IMR-90 (cell line): ENCODE measurements around the gene CHRM5. TPM values are rescaled to one million over a fixed set of nuclear protein-coding genes. Genes with fewer than 3 reads are reported as not detected.

ENCODE experiments used
- ATAC-seq: fragments of 200-7000 bp; cut with Tn5 transposase; 2 replicates; pipeline ENCODE4 v1.9.1; 2020; ENCODE audit warnings: low read depth, mild to moderate bottlenecking, moderate library complexity
- BruUV-seq: library from RNA; stranded (reverse); fragments of 400-500 nt; replicated peaks from 2 replicates; lab custom pipeline; 2021; lab: Mats Ljungman, UMichigan
- CTCF ChIA-PET: fragments of 300-600 bp; formaldehyde crosslinking; extraction: SDS; loops from one replicate; lab custom pipeline; 2021; ENCODE audit warnings: antibody characterized with exemption; lab: Yijun Ruan, JAX
- POLR2A ChIA-PET: fragments of 300-600 bp; sonication (Branson Sonifier 250); formaldehyde crosslinking; loops from one replicate; lab custom pipeline; 2022; ENCODE audit warnings: antibody characterized with exemption; ENCODE audit not compliant: unreplicated experiment; lab: Charles Lee
- DNase-seq: peaks from one replicate; pipeline ENCODE4 v3.0.0; 2013
- H2AFZ ChIP-seq: replicated peaks from 2 replicates; pipeline ENCODE3; 2013; ENCODE audit warnings: low read length, mild to moderate bottlenecking; ENCODE audit not compliant: poor library complexity
- H2AK5ac ChIP-seq: 2 replicates; pipeline ENCODE4 v1.6.1; 2013; ENCODE audit warnings: low read depth, low read length, inconsistent platforms
- H2AK9ac ChIP-seq: replicated peaks from 2 replicates; pipeline ENCODE3; 2013; ENCODE audit warnings: mild to moderate bottlenecking, low read depth, low read length, moderate library complexity; ENCODE audit not compliant: poor library complexity
- H2BK120ac ChIP-seq: 2 replicates; pipeline ENCODE4 v1.6.1; 2013; ENCODE audit warnings: low read depth, low read length, inconsistent platforms
- H2BK15ac ChIP-seq: 3 replicates; pipeline ENCODE4 v1.6.1; 2013; ENCODE audit warnings: low read depth, low read length, inconsistent platforms
- H2BK20ac ChIP-seq: 2 replicates; pipeline ENCODE4 v1.6.1; 2013; ENCODE audit warnings: low read depth, mild to moderate bottlenecking, inconsistent platforms, low read length, moderate library complexity
- H2BK5ac ChIP-seq: 2 replicates; pipeline ENCODE4 v1.6.1; 2013; ENCODE audit warnings: mild to moderate bottlenecking, low read depth, low read length, inconsistent platforms; ENCODE audit not compliant: poor library complexity, severe bottlenecking
- H3K14ac ChIP-seq: replicated peaks from 2 replicates; pipeline ENCODE4 v1.6.1; 2013; ENCODE audit warnings: low read depth, low read length, inconsistent platforms
- H3K18ac ChIP-seq: 2 replicates; pipeline ENCODE4 v1.6.1; 2013; ENCODE audit warnings: low read depth, low read length, control low read depth
- H3K23ac ChIP-seq: 2 replicates; pipeline ENCODE4 v1.6.1; 2013; ENCODE audit warnings: low read depth, low read length, inconsistent platforms
- H3K27ac ChIP-seq: 2 replicates; pipeline ENCODE4 v1.5.1; 2013; ENCODE audit warnings: mild to moderate bottlenecking, control low read depth, low read length; ENCODE audit not compliant: insufficient read depth
- H3K27me3 ChIP-seq: 2 replicates; pipeline ENCODE4 v1.6.1; 2013; ENCODE audit warnings: low read length; ENCODE audit not compliant: control insufficient read depth, insufficient read depth
- H3K36me3 ChIP-seq: 2 replicates; pipeline ENCODE4 v1.6.1; 2013; ENCODE audit warnings: low read length, mixed read lengths; ENCODE audit not compliant: control insufficient read depth, insufficient read depth
- H3K4ac ChIP-seq: 2 replicates; pipeline ENCODE4 v1.6.1; 2013; ENCODE audit warnings: low read depth, low read length, inconsistent platforms
- H3K4me1 ChIP-seq: 2 replicates; pipeline ENCODE4 v1.6.1; 2013; ENCODE audit warnings: low read length, mixed read lengths; ENCODE audit not compliant: control insufficient read depth, insufficient read depth
- H3K4me2 ChIP-seq: 2 replicates; pipeline ENCODE4 v1.6.1; 2013; ENCODE audit warnings: low read depth, mild to moderate bottlenecking, control low read depth, low read length, moderate library complexity
- H3K4me3 ChIP-seq: 2 replicates; pipeline ENCODE4 v1.5.1; 2013; ENCODE audit warnings: low read depth, mild to moderate bottlenecking, control low read depth, low read length, moderate library complexity; ENCODE audit not compliant: insufficient read depth
- H3K56ac ChIP-seq: 2 replicates; pipeline ENCODE4 v1.6.1; 2013; ENCODE audit warnings: low read length, inconsistent platforms; ENCODE audit not compliant: insufficient read depth; ENCODE audit errors: extremely low read depth
- H3K79me1 ChIP-seq, 2 experiments: 2 replicates each; pipeline ENCODE4 v1.6.1; 2013; ENCODE audit warnings: low read length in 2 of 2, inconsistent platforms in 1 of 2, low read depth in 1 of 2
- H3K9ac ChIP-seq: 2 replicates; pipeline ENCODE4 v1.6.1; 2013; ENCODE audit warnings: low read depth, low read length, control low read depth
- H3K9me1 ChIP-seq: 2 replicates; pipeline ENCODE4 v1.6.1; 2013; ENCODE audit warnings: low read length, inconsistent platforms; ENCODE audit not compliant: insufficient read depth
- H3K9me3 ChIP-seq: 2 replicates; pipeline ENCODE4 v1.6.1; 2013; ENCODE audit warnings: low read length; ENCODE audit not compliant: control insufficient read depth, insufficient read depth
- H4K20me1 ChIP-seq: 2 replicates; pipeline ENCODE4 v1.6.1; 2013; ENCODE audit warnings: low read length, inconsistent platforms; ENCODE audit not compliant: insufficient read depth
- H4K5ac ChIP-seq: 2 replicates; pipeline ENCODE4 v1.6.1; 2013; ENCODE audit warnings: mild to moderate bottlenecking, low read depth, low read length, control low read depth
- H4K8ac ChIP-seq, 2 experiments: 2 replicates each; pipeline ENCODE4 v1.6.1; 2013; ENCODE audit warnings: low read depth in 2 of 2, low read length in 2 of 2, control low read depth in 1 of 2, inconsistent platforms in 1 of 2
- H4K91ac ChIP-seq: 2 replicates; pipeline ENCODE4 v1.6.1; 2013; ENCODE audit warnings: low read depth, low read length, inconsistent platforms; ENCODE audit not compliant: insufficient read depth
- CHD1 ChIP-seq: IDR thresholded peaks from 2 replicates; pipeline ENCODE4 v1.6.1; 2012; ENCODE audit warnings: low read depth, low read length, improper control_type of control experiment
- ELK1 ChIP-seq: fragments of 150-350 bp; IDR thresholded peaks from 2 replicates; pipeline ENCODE4 v1.6.1; 2016; ENCODE audit warnings: low read depth, mild to moderate bottlenecking, low read length, moderate library complexity, borderline replicate concordance
- MAFK ChIP-seq: IDR thresholded peaks from 2 replicates; pipeline ENCODE4 v1.6.1; 2012; ENCODE audit warnings: low read depth, low read length, improper control_type of control experiment
- NFE2L2 ChIP-seq: fragments of 150-350 bp; IDR thresholded peaks from 2 replicates; pipeline ENCODE4 v1.6.1; 2016; ENCODE audit warnings: low read depth, mild to moderate bottlenecking, low read length
- POLR2A ChIP-seq: IDR thresholded peaks from 2 replicates; pipeline ENCODE4 v1.6.1; 2012; ENCODE audit warnings: mild to moderate bottlenecking, low read depth, low read length
- RAD21 ChIP-seq: IDR thresholded peaks from 2 replicates; pipeline ENCODE4 v1.6.1; 2012; ENCODE audit warnings: low read length, improper control_type of control experiment
- RCOR1 ChIP-seq: IDR thresholded peaks from 2 replicates; pipeline ENCODE4 v1.6.1; 2012; ENCODE audit warnings: mild to moderate bottlenecking, low read length, improper control_type of control experiment; ENCODE audit not compliant: insufficient replicate concordance
- RFX5 ChIP-seq: IDR thresholded peaks from 2 replicates; pipeline ENCODE4 v1.8.0; 2012; ENCODE audit warnings: low read depth, mild to moderate bottlenecking, low read length, moderate library complexity
- USF2 ChIP-seq: fragments of 150-350 bp; IDR thresholded peaks from 2 replicates; pipeline ENCODE4 v1.6.1; 2017; ENCODE audit warnings: mild to moderate bottlenecking, antibody characterized with exemption, low read length, low read depth
- WGBS, 2 experiments: methylation state at CpG; one replicate each; pipeline versions ENCODE4 v1.1.5 to v1.1.7; 2013; ENCODE audit warnings: missing lambda C conversion rate in 2 of 2; ENCODE audit not compliant: insufficient read length in 1 of 2; ENCODE audit errors: extremely low coverage in 2 of 2; 5-methylcytosine and 5-hydroxymethylcytosine counted together
- dilution Hi-C: fragments of 300-500 bp; cut with HindIII; formaldehyde crosslinking; loops from one replicate; pipeline ENCODE4 v1.14.3; 2018; ENCODE audit warnings: low sequenced_read_pairs; ENCODE audit not compliant: unreplicated experiment
- in situ Hi-C: fragments of 300-500 bp; cut with MboI; formaldehyde crosslinking; loops from 3 replicates; pipeline ENCODE4 v1.14.3; 2019; ENCODE audit warnings: low sequenced_read_pairs, inconsistent platforms, mixed read lengths
- intact Hi-C: fragments of 100-400 bp; cut with micrococcal nuclease; formaldehyde crosslinking; loops from 2 replicates; pipeline ENCODE4 v1.10.0; 2022
- polyA plus RNA-seq, 3 experiments: library from polyadenylated mRNA; depleted of rRNA; stranded (reverse); fragments of >200 nt; gene quantifications; 2 replicates each; pipeline ENCODE4 v1.2.3, GENCODE V29; 2012; ENCODE audit warnings: low replicate concordance in 1 of 3
- total RNA-seq: library from RNA; depleted of rRNA; stranded (reverse); fragments of >200 nt; gene quantifications from 2 replicates; pipeline ENCODE4 v1.2.3, GENCODE V29; 2012

Gene CHRM5
- total and polyA plus RNA-seq, 2 of the 4 experiments (the other 2 are of a cell fraction) = under 0.01 to 0.03 TPM

GRCh38 chr15:34079904-34080303 lies 111.6 kb downstream of the CHRM5 start:
- no peaks in the 10 kb centered on the region for H3K27me3 ChIP-seq
- DNase-seq (no peak), ATAC-seq (no peak)
- H3K4me3 ChIP-seq = no peak overlapping the region
- no peak overlapping the region for H3K4me2 ChIP-seq
- H3K4ac ChIP-seq = no peak overlapping the region
- no peak overlapping the region for H3K27ac ChIP-seq
- H2AK9ac ChIP-seq = no peak overlapping the region
- CTCF ChIA-PET = interaction anchor here (0.8 kb wide), 1 partner anchor 16 kb away, joined by 3 read pairs; no protein-coding TSS in a partner anchor
- H3K9ac ChIP-seq = no peak overlapping the region
- no CpG with 5 or more reads among the region's 4 CpGs for WGBS, 2 experiments
- intact Hi-C loops (no loop called here), in situ Hi-C loops (no loop called here), dilution Hi-C loops (no loop called here)
- H3K23ac ChIP-seq = no peak overlapping the region
- H4K20me1 ChIP-seq = no peaks in the 10 kb centered on the region
- 0 out of 2 replicates have a peak, but pooled peaks cover 3% of the 10 kb centered on the region for H3K9me1 ChIP-seq
- no peak overlapping the region for H2AK5ac ChIP-seq
- H2AFZ ChIP-seq = no peak overlapping the region
- POLR2A ChIA-PET = no interaction called here
- no peak overlapping the region for H4K5ac ChIP-seq
- H4K8ac ChIP-seq = no peak overlapping the region
- no peak overlapping the region for H3K18ac ChIP-seq
- H2BK20ac ChIP-seq = no peak overlapping the region
- no peak overlapping the region for H2BK5ac ChIP-seq
- no peaks in the 10 kb centered on the region for H3K4me1 ChIP-seq
- no peak overlapping the region for H3K14ac ChIP-seq
- no peak overlapping the region for H3K56ac ChIP-seq
- no peaks in the 10 kb centered on the region for H3K9me3 ChIP-seq
- no peaks in the 10 kb centered on the region for H3K79me1 ChIP-seq
- H2BK120ac ChIP-seq = no peak overlapping the region
- BruUV-seq = no TSS peak
- no peak overlapping the region for H4K91ac ChIP-seq
- TF ChIP-seq NFE2L2 (no peak), RFX5 (no peak), ELK1 (no peak), RAD21 (no peak), MAFK (no peak), POLR2A (no peak), USF2 (no peak), CHD1 (no peak), RCOR1 (no peak)
- H3K36me3 ChIP-seq = no peaks in the 10 kb centered on the region
- no peak overlapping the region for H2BK15ac ChIP-seq
